Vagina (tissue), 2 donors: ENCODE data around the gene GRK5. TPM values are rescaled to one million over a fixed set of nuclear protein-coding genes. Genes with fewer than 3 reads are reported as not detected.

Source experiments
- DNase-seq, 2 donors: peaks; one replicate each; pipeline ENCODE4 v3.0.0-alpha.2; 2017; ENCODE audit errors: extremely low spot score in 2 of 2
- H3K27ac ChIP-seq: fragments of 200-600 bp; sonication (generic); one replicate; pipeline ENCODE4 v1.5.1; 2019
- H3K27me3 ChIP-seq: fragments of 200-600 bp; sonication (generic); one replicate; pipeline ENCODE4 v1.5.1; 2019
- H3K36me3 ChIP-seq, 2 donors: fragments of 200-600 bp; sonication (generic); one replicate each; pipeline ENCODE4 v1.5.1; 2017 to 2019
- H3K4me1 ChIP-seq: fragments of 200-600 bp; sonication (generic); one replicate; pipeline ENCODE4 v1.5.1; 2019
- H3K4me3 ChIP-seq, 2 donors: fragments of 200-600 bp; sonication (generic); 1 replicate in 1 of 2; 2 replicates in 1 of 2; pipeline ENCODE4 v1.5.1; 2016 to 2019
- H3K9me3 ChIP-seq: fragments of 200-600 bp; sonication (generic); one replicate; pipeline ENCODE4 v1.5.1; 2019
- CTCF ChIP-seq, 3 experiments: fragments of 450-650 bp in 2 of 3; fragments of 200-600 bp in 1 of 3; sonication (generic) in 1 of 3; IDR thresholded peaks; one replicate each; pipeline ENCODE4 v1.5.1; 2017 to 2019; ENCODE audit warnings: antibody characterized with exemption in 3 of 3, mild to moderate bottlenecking in 2 of 3, moderate library complexity in 2 of 3
- POLR2A ChIP-seq, 2 donors: fragments of 450-650 bp; IDR thresholded peaks; one replicate each; pipeline ENCODE4 v1.6.1; 2017; ENCODE audit warnings: antibody characterized with exemption in 2 of 2, mild to moderate bottlenecking in 2 of 2, moderate library complexity in 2 of 2
- POLR2AphosphoS5 ChIP-seq, 2 donors: sonication (generic); formaldehyde crosslinking; IDR thresholded peaks; one replicate each; pipeline ENCODE4 v1.9.0; 2017; ENCODE audit warnings: antibody characterized with exemption in 2 of 2, mild to moderate bottlenecking in 2 of 2, low read depth in 1 of 2; ENCODE audit not compliant: insufficient read depth in 1 of 2
- intact Hi-C: fragments of 100-400 bp; cut with DNase I; formaldehyde crosslinking; loops from one replicate; pipeline ENCODE4 v1.15.1; 2023
- total RNA-seq: library from RNA; depleted of rRNA; stranded (reverse); fragments of >200 nt; gene quantifications from one replicate; pipeline ENCODE4 v1.2.3, GENCODE V29; 2016

GRK5 gene
- total RNA-seq, 1 donor from 2014 or later: 16.5 TPM

GRCh38 chr10:119478811-119479341 is 271.5 kb downstream of the GRK5 start:
- intact Hi-C loops: no loop called here
- TF ChIP-seq CTCF (IDR thresholded peaks at IDR 0.05) (no peak), POLR2AphosphoS5 (IDR thresholded peaks at IDR 0.05; ENCODE audit: insufficient read depth in 1 of 2, low read depth in 1 of 2) (no peak), POLR2A (IDR thresholded peaks at IDR 0.05) (no peak)
- Histone ChIP-seq H3K9me3 (no peaks in the 10 kb centered on the region), H3K27me3 (no peaks in the 10 kb centered on the region), H3K36me3 (no peaks in the 10 kb centered on the region), H3K27ac (no peak overlapping the region), H3K4me1 (peaks cover 5% of the 10 kb centered on the region), H3K4me3 (no peak overlapping the region)
- no peak for DNase-seq

GRCh38 chr10:119479532-119479931 is 272.2 kb downstream of the GRK5 start:
- Histone ChIP-seq H3K4me1 (peaks cover 5% of the 10 kb centered on the region), H3K27me3 (no peaks in the 10 kb centered on the region), H3K36me3 (no peaks in the 10 kb centered on the region), H3K27ac (no peak overlapping the region), H3K4me3 (no peak overlapping the region), H3K9me3 (no peaks in the 10 kb centered on the region)
- no peak for DNase-seq
- intact Hi-C loops: no loop called here
- TF ChIP-seq POLR2AphosphoS5 (IDR thresholded peaks at IDR 0.05; ENCODE audit: insufficient read depth in 1 of 2, low read depth in 1 of 2) (no peak), POLR2A (IDR thresholded peaks at IDR 0.05) (no peak), CTCF (IDR thresholded peaks at IDR 0.05) (no peak)

GRCh38 chr10:119480667-119481066 is 273.3 kb downstream of the GRK5 start:
- Histone ChIP-seq H3K4me3 (no peak overlapping the region), H3K4me1 (peaks cover 5% of the 10 kb centered on the region), H3K27me3 (no peaks in the 10 kb centered on the region), H3K9me3 (no peaks in the 10 kb centered on the region), H3K27ac (no peak overlapping the region), H3K36me3 (no peaks in the 10 kb centered on the region)
- no peak for DNase-seq
- intact Hi-C loops: no loop called here
- no peak for TF ChIP-seq CTCF (IDR thresholded peaks at IDR 0.05)
- no peak for TF ChIP-seq POLR2A (IDR thresholded peaks at IDR 0.05)
- no peak for TF ChIP-seq POLR2AphosphoS5 (IDR thresholded peaks at IDR 0.05; ENCODE audit: insufficient read depth in 1 of 2, low read depth in 1 of 2)

GRCh38 chr10:119481781-119482426 is 274.5 kb downstream of the GRK5 start:
- intact Hi-C loops: no loop called here
- Histone ChIP-seq H3K4me1 (peaks cover 5% of the 10 kb centered on the region), H3K9me3 (no peaks in the 10 kb centered on the region), H3K4me3 (no peak overlapping the region), H3K27ac (no peak overlapping the region), H3K36me3 (no peaks in the 10 kb centered on the region), H3K27me3 (no peaks in the 10 kb centered on the region)
- DNase-seq: no peak
- TF ChIP-seq POLR2AphosphoS5 (IDR thresholded peaks at IDR 0.05; ENCODE audit: insufficient read depth in 1 of 2, low read depth in 1 of 2): no peak
- TF ChIP-seq CTCF (IDR thresholded peaks at IDR 0.05): no peak
- TF ChIP-seq POLR2A (IDR thresholded peaks at IDR 0.05): no peak

- no peaks in the 10 kb centered on the region for H3K27me3 ChIP-seq
- H3K4me1 ChIP-seq: peaks cover 5% of the 10 kb centered on the region
- no peaks in the 10 kb centered on the region for H3K9me3 ChIP-seq
- DNase-seq: no peak
- H3K36me3 ChIP-seq: no peaks in the 10 kb centered on the region
- intact Hi-C loops: no loop called here
- H3K4me3 ChIP-seq: no peak overlapping the region
- TF ChIP-seq POLR2AphosphoS5 (IDR thresholded peaks at IDR 0.05; ENCODE audit: insufficient read depth in 1 of 2, low read depth in 1 of 2): no peak
- no peak for TF ChIP-seq POLR2A (IDR thresholded peaks at IDR 0.05)
- no peak for TF ChIP-seq CTCF (IDR thresholded peaks at IDR 0.05)
- no peak overlapping the region for H3K27ac ChIP-seq
Observed at GRCh38 chr10:119483001-119483400, 275.6 kb downstream of the GRK5 start.
